Measurements from ENCODE around the gene ATG4C.

The ATG4C gene

GRCh38 chr1:62836856-62837540, 53.1 kb downstream of the ATG4C start:
- DNase-seq, result no peak

- no peak for DNase-seq
These were observed 56.6 kb downstream of the ATG4C start for GRCh38 chr1:62840555-62840954.

GRCh38 chr1:62841587-62842169, 57.7 kb downstream of the ATG4C start:
- peak; percentile 18 for DNase-seq

- no peak for DNase-seq
These were observed 60.1 kb downstream of the ATG4C start for GRCh38 chr1:62844030-62844429.

GRCh38 chr1:62849031-62849430, 65.1 kb downstream of the ATG4C start:
- DNase-seq, result no peak

- no peak for DNase-seq
These were observed 68.3 kb downstream of the ATG4C start for GRCh38 chr1:62852253-62852652.

- no peak for DNase-seq
These were observed 73.0 kb downstream of the ATG4C start for GRCh38 chr1:62856960-62857359.

- DNase-seq, result no peak
These were observed 85.4 kb downstream of the ATG4C start for GRCh38 chr1:62869217-62869754.

- no peak for DNase-seq
These were observed 86.2 kb downstream of the ATG4C start for GRCh38 chr1:62870148-62870547.

GRCh38 chr1:62875676-62876075, 91.7 kb downstream of the ATG4C start:
- no peak for DNase-seq

GRCh38 chr1:62876535-62876934, 92.6 kb downstream of the ATG4C start:
- no peak for DNase-seq

- DNase-seq, result no peak
These were observed 93.6 kb downstream of the ATG4C start for GRCh38 chr1:62877579-62877978.

GRCh38 chr1:62879962-62880361, 96.0 kb downstream of the ATG4C start:
- no peak for DNase-seq

- DNase-seq, result no peak
These were observed 98.5 kb downstream of the ATG4C start for GRCh38 chr1:62882201-62883104.

GRCh38 chr1:62884156-62884740, 100.3 kb downstream of the ATG4C start:
- DNase-seq, result no peak

GRCh38 chr1:62887799-62888507, 104.0 kb downstream of the ATG4C start:
- no peak for DNase-seq

- no peak for DNase-seq
These were observed 108.1 kb downstream of the ATG4C start for GRCh38 chr1:62891956-62892562.

GRCh38 chr1:62897788-62898187, 113.9 kb downstream of the ATG4C start:
- DNase-seq, result no peak

- DNase-seq, result no peak
These were observed 116.6 kb downstream of the ATG4C start for GRCh38 chr1:62900566-62900965.

- no peak for DNase-seq
These were observed 117.7 kb downstream of the ATG4C start for GRCh38 chr1:62901650-62902049.

- no peak for DNase-seq
These were observed 119.6 kb downstream of the ATG4C start for GRCh38 chr1:62903522-62903921.
